ENCODE results near the gene APP. TPM values are rescaled to one million over a fixed set of nuclear protein-coding genes. Genes with fewer than 3 reads are reported as not detected.

APP gene
- total and polyA plus RNA-seq, 7 donors, result 71.7 to 355 (median 270) TPM

DNA sequence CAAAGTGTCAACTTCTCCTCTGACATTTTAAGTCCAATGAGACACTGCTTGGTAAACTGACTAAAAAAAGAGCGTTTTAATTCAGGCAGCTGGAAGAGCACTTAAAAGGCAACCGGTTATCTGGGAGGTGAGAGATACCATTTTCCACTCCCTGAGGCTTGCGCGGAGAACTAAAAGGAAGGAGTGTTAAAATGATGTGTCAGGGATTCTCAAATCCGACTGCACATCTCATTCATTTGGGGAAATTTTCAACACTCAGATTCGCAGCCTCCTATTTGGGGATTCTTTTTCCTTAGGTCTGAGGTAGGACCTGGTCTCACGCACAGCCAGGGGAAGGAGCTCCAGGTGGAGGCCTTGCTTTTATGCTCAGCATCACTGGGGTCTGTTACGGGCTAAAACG, 281.9 kb downstream of the APP start:
- H3K9me3 ChIP-seq, result no peaks in the 10 kb centered on the region
- no peaks in the 10 kb centered on the region for H3K27me3 ChIP-seq
- H3K4me1 ChIP-seq, result peaks cover 0 to 6% (median 0%) of the 10 kb centered on the region in 4 donors
- H3K36me3 ChIP-seq, result peaks cover 0 to 23% (median 5%) of the 10 kb centered on the region in 4 donors
- no peak overlapping the region for H3K27ac ChIP-seq
- H3K4me3 ChIP-seq, result no peak overlapping the region
- DNase-seq, result no peak
- no peak for TF ChIP-seq CTCF (IDR thresholded peaks at IDR 0.05)
- TF ChIP-seq POLR2AphosphoS5 (IDR thresholded peaks at IDR 0.05), result no peak
- no peak for TF ChIP-seq POLR2A (IDR thresholded peaks at IDR 0.05)
- TF ChIP-seq EP300 (IDR thresholded peaks at IDR 0.05), result no peak
- intact Hi-C loops (cut with DNase I), result no loop called here
- WGBS, 2 donors, result 67 to 91% methylated on average over 9 of the region's 9 CpGs

- intact Hi-C loops (cut with DNase I), result no loop called here
- no peak for DNase-seq
- no peaks in the 10 kb centered on the region for H3K27me3 ChIP-seq
- no peak overlapping the region for H3K27ac ChIP-seq
- H3K36me3 ChIP-seq, result peaks cover 0 to 23% (median 5%) of the 10 kb centered on the region in 4 donors
- H3K4me3 ChIP-seq, result no peak overlapping the region
- WGBS, 2 donors, result 23 to 67% methylated on average over 9 of the region's 9 CpGs
- peaks cover 0 to 6% (median 0%) of the 10 kb centered on the region in 4 donors for H3K4me1 ChIP-seq
- no peaks in the 10 kb centered on the region for H3K9me3 ChIP-seq
- TF ChIP-seq POLR2AphosphoS5 (IDR thresholded peaks at IDR 0.05) (no peak), CTCF (IDR thresholded peaks at IDR 0.05) (no peak), POLR2A (IDR thresholded peaks at IDR 0.05) (no peak), EP300 (IDR thresholded peaks at IDR 0.05) (no peak)
Observed at GRCh38 chr21:25887646-25888306, 282.8 kb downstream of the APP start.

GRCh38 chr21:25887166-25887565, 283.4 kb downstream of the APP start:
- intact Hi-C loops (cut with DNase I), result no loop called here
- DNase-seq, result no peak
- H3K36me3 ChIP-seq, result peaks cover 0 to 23% (median 5%) of the 10 kb centered on the region in 4 donors

GRCh38 chr21:25885880-25886279, 284.7 kb downstream of the APP start:
- no peak for DNase-seq
- 44 to 58% methylated on average over 7 of the region's 7 CpGs for WGBS, 2 donors
- Histone ChIP-seq H3K27ac (no peak overlapping the region), H3K4me3 (no peak overlapping the region), H3K4me1 (no peaks in the 10 kb centered on the region), H3K36me3 (peaks cover 0 to 22% (median 5%) of the 10 kb centered on the region in 4 donors), H3K9me3 (no peaks in the 10 kb centered on the region), H3K27me3 (no peaks in the 10 kb centered on the region)
- intact Hi-C loops (cut with DNase I), result no loop called here
- TF ChIP-seq CTCF (IDR thresholded peaks at IDR 0.05) (no peak), EP300 (IDR thresholded peaks at IDR 0.05) (no peak), POLR2AphosphoS5 (IDR thresholded peaks at IDR 0.05) (no peak), POLR2A (IDR thresholded peaks at IDR 0.05) (no peak)

More at GRCh38 chr21:25887166-25887565, 283.4 kb downstream of the APP start:
- H3K4me3 ChIP-seq, result no peak overlapping the region
- no peaks in the 10 kb centered on the region for H3K4me1 ChIP-seq
- 37 to 77% methylated on average over 4 of the region's 4 CpGs for WGBS, 2 donors
- peak in 1 of 4 experiments; percentile 5 for TF ChIP-seq CTCF (IDR thresholded peaks at IDR 0.05)
- TF ChIP-seq POLR2AphosphoS5 (IDR thresholded peaks at IDR 0.05), result no peak
- H3K27me3 ChIP-seq, result no peaks in the 10 kb centered on the region
- H3K9me3 ChIP-seq, result no peaks in the 10 kb centered on the region
- no peak overlapping the region for H3K27ac ChIP-seq

- Histone ChIP-seq H3K27me3 (no peaks in the 10 kb centered on the region), H3K36me3 (peaks cover 4 to 23% (median 5%) of the 10 kb centered on the region in 4 donors), H3K9me3 (no peaks in the 10 kb centered on the region), H3K27ac (no peak overlapping the region), H3K4me3 (no peak overlapping the region), H3K4me1 (no peaks in the 10 kb centered on the region)
- 71 to 81% methylated on average over 4 of the region's 4 CpGs for WGBS, 2 donors
- no peak for DNase-seq
- intact Hi-C loops (cut with DNase I), result no loop called here
- TF ChIP-seq POLR2A (IDR thresholded peaks at IDR 0.05) (no peak), POLR2AphosphoS5 (IDR thresholded peaks at IDR 0.05) (no peak), CTCF (IDR thresholded peaks at IDR 0.05) (no peak), EP300 (IDR thresholded peaks at IDR 0.05) (no peak)
Observed at GRCh38 chr21:25885405-25885804, 285.2 kb downstream of the APP start.
